IMR-90 (cell line): ENCODE measurements around the gene CELSR2. TPM values are rescaled to one million over a fixed set of nuclear protein-coding genes. Genes with fewer than 3 reads are reported as not detected.

Experiments used
- ATAC-seq: fragments of 200-7000 bp; cut with Tn5 transposase; 2 replicates; pipeline ENCODE4 v1.9.1; 2020; ENCODE audit warnings: low read depth, mild to moderate bottlenecking, moderate library complexity
- BruUV-seq: library from RNA; stranded (reverse); fragments of 400-500 nt; replicated peaks from 2 replicates; lab custom pipeline; 2021; lab: Mats Ljungman, UMichigan
- CTCF ChIA-PET: fragments of 300-600 bp; formaldehyde crosslinking; extraction: SDS; loops from one replicate; lab custom pipeline; 2021; ENCODE audit warnings: antibody characterized with exemption; lab: Yijun Ruan, JAX
- POLR2A ChIA-PET: fragments of 300-600 bp; sonication (Branson Sonifier 250); formaldehyde crosslinking; loops from one replicate; lab custom pipeline; 2022; ENCODE audit warnings: antibody characterized with exemption; ENCODE audit not compliant: unreplicated experiment; lab: Charles Lee
- DNase-seq: peaks from one replicate; pipeline ENCODE4 v3.0.0; 2013
- H2AFZ ChIP-seq: replicated peaks from 2 replicates; pipeline ENCODE3; 2013; ENCODE audit warnings: low read length, mild to moderate bottlenecking; ENCODE audit not compliant: poor library complexity
- H2AK5ac ChIP-seq: 2 replicates; pipeline ENCODE4 v1.6.1; 2013; ENCODE audit warnings: low read depth, low read length, inconsistent platforms
- H2AK9ac ChIP-seq: replicated peaks from 2 replicates; pipeline ENCODE3; 2013; ENCODE audit warnings: mild to moderate bottlenecking, low read depth, low read length, moderate library complexity; ENCODE audit not compliant: poor library complexity
- H2BK120ac ChIP-seq: 2 replicates; pipeline ENCODE4 v1.6.1; 2013; ENCODE audit warnings: low read depth, low read length, inconsistent platforms
- H2BK15ac ChIP-seq: 3 replicates; pipeline ENCODE4 v1.6.1; 2013; ENCODE audit warnings: low read depth, low read length, inconsistent platforms
- H2BK20ac ChIP-seq: 2 replicates; pipeline ENCODE4 v1.6.1; 2013; ENCODE audit warnings: low read depth, mild to moderate bottlenecking, inconsistent platforms, low read length, moderate library complexity
- H2BK5ac ChIP-seq: 2 replicates; pipeline ENCODE4 v1.6.1; 2013; ENCODE audit warnings: mild to moderate bottlenecking, low read depth, low read length, inconsistent platforms; ENCODE audit not compliant: poor library complexity, severe bottlenecking
- H3K14ac ChIP-seq: replicated peaks from 2 replicates; pipeline ENCODE4 v1.6.1; 2013; ENCODE audit warnings: low read depth, low read length, inconsistent platforms
- H3K18ac ChIP-seq: 2 replicates; pipeline ENCODE4 v1.6.1; 2013; ENCODE audit warnings: low read depth, low read length, control low read depth
- H3K23ac ChIP-seq: 2 replicates; pipeline ENCODE4 v1.6.1; 2013; ENCODE audit warnings: low read depth, low read length, inconsistent platforms
- H3K27ac ChIP-seq: 2 replicates; pipeline ENCODE4 v1.5.1; 2013; ENCODE audit warnings: mild to moderate bottlenecking, control low read depth, low read length; ENCODE audit not compliant: insufficient read depth
- H3K27me3 ChIP-seq: 2 replicates; pipeline ENCODE4 v1.6.1; 2013; ENCODE audit warnings: low read length; ENCODE audit not compliant: control insufficient read depth, insufficient read depth
- H3K36me3 ChIP-seq: 2 replicates; pipeline ENCODE4 v1.6.1; 2013; ENCODE audit warnings: low read length, mixed read lengths; ENCODE audit not compliant: control insufficient read depth, insufficient read depth
- H3K4ac ChIP-seq: 2 replicates; pipeline ENCODE4 v1.6.1; 2013; ENCODE audit warnings: low read depth, low read length, inconsistent platforms
- H3K4me1 ChIP-seq: 2 replicates; pipeline ENCODE4 v1.6.1; 2013; ENCODE audit warnings: low read length, mixed read lengths; ENCODE audit not compliant: control insufficient read depth, insufficient read depth
- H3K4me2 ChIP-seq: 2 replicates; pipeline ENCODE4 v1.6.1; 2013; ENCODE audit warnings: low read depth, mild to moderate bottlenecking, control low read depth, low read length, moderate library complexity
- H3K4me3 ChIP-seq: 2 replicates; pipeline ENCODE4 v1.5.1; 2013; ENCODE audit warnings: low read depth, mild to moderate bottlenecking, control low read depth, low read length, moderate library complexity; ENCODE audit not compliant: insufficient read depth
- H3K56ac ChIP-seq: 2 replicates; pipeline ENCODE4 v1.6.1; 2013; ENCODE audit warnings: low read length, inconsistent platforms; ENCODE audit not compliant: insufficient read depth; ENCODE audit errors: extremely low read depth
- H3K79me1 ChIP-seq, 2 experiments: 2 replicates each; pipeline ENCODE4 v1.6.1; 2013; ENCODE audit warnings: low read length in 2 of 2, inconsistent platforms in 1 of 2, low read depth in 1 of 2
- H3K9ac ChIP-seq: 2 replicates; pipeline ENCODE4 v1.6.1; 2013; ENCODE audit warnings: low read depth, low read length, control low read depth
- H3K9me1 ChIP-seq: 2 replicates; pipeline ENCODE4 v1.6.1; 2013; ENCODE audit warnings: low read length, inconsistent platforms; ENCODE audit not compliant: insufficient read depth
- H3K9me3 ChIP-seq: 2 replicates; pipeline ENCODE4 v1.6.1; 2013; ENCODE audit warnings: low read length; ENCODE audit not compliant: control insufficient read depth, insufficient read depth
- H4K20me1 ChIP-seq: 2 replicates; pipeline ENCODE4 v1.6.1; 2013; ENCODE audit warnings: low read length, inconsistent platforms; ENCODE audit not compliant: insufficient read depth
- H4K5ac ChIP-seq: 2 replicates; pipeline ENCODE4 v1.6.1; 2013; ENCODE audit warnings: mild to moderate bottlenecking, low read depth, low read length, control low read depth
- H4K8ac ChIP-seq, 2 experiments: 2 replicates each; pipeline ENCODE4 v1.6.1; 2013; ENCODE audit warnings: low read depth in 2 of 2, low read length in 2 of 2, control low read depth in 1 of 2, inconsistent platforms in 1 of 2
- H4K91ac ChIP-seq: 2 replicates; pipeline ENCODE4 v1.6.1; 2013; ENCODE audit warnings: low read depth, low read length, inconsistent platforms; ENCODE audit not compliant: insufficient read depth
- BHLHE40 ChIP-seq: fragments of 150-350 bp; IDR thresholded peaks from 2 replicates; pipeline ENCODE4 v1.6.1; 2016; ENCODE audit warnings: mild to moderate bottlenecking, low read depth, low read length
- CEBPB ChIP-seq: IDR thresholded peaks from 2 replicates; pipeline ENCODE4 v1.6.1; 2012; ENCODE audit warnings: low read depth, low read length, improper control_type of control experiment
- CHD1 ChIP-seq: IDR thresholded peaks from 2 replicates; pipeline ENCODE4 v1.6.1; 2012; ENCODE audit warnings: low read depth, low read length, improper control_type of control experiment
- ELK1 ChIP-seq: fragments of 150-350 bp; IDR thresholded peaks from 2 replicates; pipeline ENCODE4 v1.6.1; 2016; ENCODE audit warnings: low read depth, mild to moderate bottlenecking, low read length, moderate library complexity, borderline replicate concordance
- FOS ChIP-seq: fragments of 150-350 bp; IDR thresholded peaks from 2 replicates; pipeline ENCODE4 v1.6.1; 2016; ENCODE audit warnings: low read depth, low read length
- MAFK ChIP-seq: IDR thresholded peaks from 2 replicates; pipeline ENCODE4 v1.6.1; 2012; ENCODE audit warnings: low read depth, low read length, improper control_type of control experiment
- MAZ ChIP-seq: IDR thresholded peaks from 2 replicates; pipeline ENCODE4 v1.6.1; 2012; ENCODE audit warnings: low read depth, mild to moderate bottlenecking, low read length, improper control_type of control experiment, moderate library complexity, borderline replicate concordance
- POLR2A ChIP-seq: IDR thresholded peaks from 2 replicates; pipeline ENCODE4 v1.6.1; 2012; ENCODE audit warnings: mild to moderate bottlenecking, low read depth, low read length
- RAD21 ChIP-seq: IDR thresholded peaks from 2 replicates; pipeline ENCODE4 v1.6.1; 2012; ENCODE audit warnings: low read length, improper control_type of control experiment
- USF2 ChIP-seq: fragments of 150-350 bp; IDR thresholded peaks from 2 replicates; pipeline ENCODE4 v1.6.1; 2017; ENCODE audit warnings: mild to moderate bottlenecking, antibody characterized with exemption, low read length, low read depth
- WGBS, 2 experiments: methylation state at CpG; one replicate each; pipeline versions ENCODE4 v1.1.5 to v1.1.7; 2013; ENCODE audit warnings: missing lambda C conversion rate in 2 of 2; ENCODE audit not compliant: insufficient read length in 1 of 2; ENCODE audit errors: extremely low coverage in 2 of 2; 5-methylcytosine and 5-hydroxymethylcytosine counted together
- dilution Hi-C: fragments of 300-500 bp; cut with HindIII; formaldehyde crosslinking; loops from one replicate; pipeline ENCODE4 v1.14.3; 2018; ENCODE audit warnings: low sequenced_read_pairs; ENCODE audit not compliant: unreplicated experiment
- in situ Hi-C: fragments of 300-500 bp; cut with MboI; formaldehyde crosslinking; loops from 3 replicates; pipeline ENCODE4 v1.14.3; 2019; ENCODE audit warnings: low sequenced_read_pairs, inconsistent platforms, mixed read lengths
- intact Hi-C: fragments of 100-400 bp; cut with micrococcal nuclease; formaldehyde crosslinking; loops from 2 replicates; pipeline ENCODE4 v1.10.0; 2022
- polyA plus RNA-seq, 3 experiments: library from polyadenylated mRNA; depleted of rRNA; stranded (reverse); fragments of >200 nt; gene quantifications; 2 replicates each; pipeline ENCODE4 v1.2.3, GENCODE V29; 2012; ENCODE audit warnings: low replicate concordance in 1 of 3
- total RNA-seq: library from RNA; depleted of rRNA; stranded (reverse); fragments of >200 nt; gene quantifications from 2 replicates; pipeline ENCODE4 v1.2.3, GENCODE V29; 2012
- TF ChIP-seq, protein P1 (sequence below): conservative IDR thresholded peaks from 2 replicates; pipeline ENCODE4 v1.5.1; 2012; ENCODE audit warnings: mild to moderate bottlenecking, low read depth, low read length, improper control_type of control experiment

The CELSR2 gene
- total and polyA plus RNA-seq, 2 of the 4 experiments (the other 2 are of a cell fraction): 1.3 to 5.3 TPM

DNA sequence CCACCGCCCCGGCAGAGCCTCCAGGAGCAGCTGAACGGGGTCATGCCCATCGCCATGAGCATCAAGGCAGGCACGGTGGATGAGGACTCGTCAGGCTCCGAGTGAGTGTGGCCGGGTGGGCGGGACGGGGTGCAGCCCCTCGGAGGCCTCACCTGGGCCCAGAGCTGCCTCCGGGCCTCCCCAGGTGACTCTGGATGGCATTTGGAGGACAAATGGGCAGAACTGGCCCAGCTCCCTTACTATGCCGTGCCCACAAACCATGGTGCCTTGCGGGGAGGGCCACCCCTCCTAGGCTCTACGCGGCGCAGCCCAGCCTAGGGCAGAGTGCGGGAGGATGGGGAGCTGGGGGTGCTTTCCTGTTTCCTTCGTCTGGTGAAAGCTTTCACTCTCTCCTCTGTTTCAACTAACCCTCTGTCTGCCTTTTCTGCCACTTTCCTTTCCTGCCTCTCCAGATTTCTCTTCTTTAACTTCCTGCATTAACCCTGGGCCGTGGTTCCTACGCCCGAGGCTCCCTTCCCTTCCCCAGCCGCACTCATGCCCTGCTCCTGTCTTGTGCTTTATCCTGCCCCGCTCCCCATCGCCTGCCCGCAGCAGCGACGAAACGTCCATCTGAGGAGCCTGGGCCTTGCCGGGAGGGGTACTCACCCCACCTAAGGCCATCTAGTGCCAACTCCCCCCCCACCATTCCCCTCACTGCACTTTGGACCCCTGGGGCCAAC is 24.4 kb downstream of the CELSR2 start:
- POLR2A ChIA-PET: no interaction called here
- Histone ChIP-seq H3K18ac (no peak overlapping the region; the same call in 1 of the 2 replicates), H2AK9ac (peak overlapping the region; percentile 18), H4K20me1 (no peaks in the 10 kb centered on the region), H4K91ac (no peak overlapping the region; the same call in 1 of the 2 replicates), H3K9ac (no peak overlapping the region; the same call in 1 of the 2 replicates), H3K79me1 (peaks cover 0 to 17% of the 10 kb centered on the region in 2 experiments; a peak in 3 of 4 replicates), H4K5ac (no peak overlapping the region; the same call in 1 of the 2 replicates), H4K8ac (peak overlapping the region in 1 of 2 experiments; percentile 9; a peak in 1 of 4 replicates), H3K56ac (no peak overlapping the region), H2BK5ac (no peak overlapping the region), H2AFZ (no peak overlapping the region), H2BK15ac (0 out of 3 replicates have a peak overlapping the region, but pooled peaks have one; percentile 23), H3K9me3 (no peaks in the 10 kb centered on the region), H3K23ac (no peak overlapping the region), H3K4ac (peak overlapping the region; percentile 31), H3K27ac (no peak overlapping the region), H3K36me3 (peaks cover 1% of the 10 kb centered on the region; the same call in 1 of the 2 replicates), H2BK120ac (peak overlapping the region; percentile 38; the same call in 1 of the 2 replicates), H3K14ac (no peak overlapping the region), H3K4me1 (peaks cover 14% of the 10 kb centered on the region), H2AK5ac (peak overlapping the region; percentile 11; the same call in 1 of the 2 replicates), H3K9me1 (peaks cover 5% of the 10 kb centered on the region; the same call in 1 of the 2 replicates), H3K4me3 (no peak overlapping the region), H2BK20ac (no peak overlapping the region), H3K4me2 (no peak overlapping the region), H3K27me3 (no peaks in the 10 kb centered on the region)
- CTCF ChIA-PET: no interaction called here
- BruUV-seq: no TSS peak
- in situ Hi-C loops: no loop called here
- DNase-seq (no peak), ATAC-seq (no peak)
- dilution Hi-C loops: no loop called here
- no peak for TF ChIP-seq POLR2A
- TF ChIP-seq USF2: no peak
- no peak for TF ChIP-seq ELK1
- TF ChIP-seq CEBPB: no peak
- TF ChIP-seq MAZ: no peak
- no peak for TF ChIP-seq RAD21
- no peak for TF ChIP-seq BHLHE40
- TF ChIP-seq, protein P1, sequence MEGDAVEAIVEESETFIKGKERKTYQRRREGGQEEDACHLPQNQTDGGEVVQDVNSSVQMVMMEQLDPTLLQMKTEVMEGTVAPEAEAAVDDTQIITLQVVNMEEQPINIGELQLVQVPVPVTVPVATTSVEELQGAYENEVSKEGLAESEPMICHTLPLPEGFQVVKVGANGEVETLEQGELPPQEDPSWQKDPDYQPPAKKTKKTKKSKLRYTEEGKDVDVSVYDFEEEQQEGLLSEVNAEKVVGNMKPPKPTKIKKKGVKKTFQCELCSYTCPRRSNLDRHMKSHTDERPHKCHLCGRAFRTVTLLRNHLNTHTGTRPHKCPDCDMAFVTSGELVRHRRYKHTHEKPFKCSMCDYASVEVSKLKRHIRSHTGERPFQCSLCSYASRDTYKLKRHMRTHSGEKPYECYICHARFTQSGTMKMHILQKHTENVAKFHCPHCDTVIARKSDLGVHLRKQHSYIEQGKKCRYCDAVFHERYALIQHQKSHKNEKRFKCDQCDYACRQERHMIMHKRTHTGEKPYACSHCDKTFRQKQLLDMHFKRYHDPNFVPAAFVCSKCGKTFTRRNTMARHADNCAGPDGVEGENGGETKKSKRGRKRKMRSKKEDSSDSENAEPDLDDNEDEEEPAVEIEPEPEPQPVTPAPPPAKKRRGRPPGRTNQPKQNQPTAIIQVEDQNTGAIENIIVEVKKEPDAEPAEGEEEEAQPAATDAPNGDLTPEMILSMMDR: no peak
- TF ChIP-seq FOS: no peak
- TF ChIP-seq MAFK: no peak
- no peak for TF ChIP-seq CHD1
- intact Hi-C loops: no loop called here
- 92% methylated on average over 13 of the region's 30 CpGs; no CpG with 5 or more reads in 1 of the 2 experiments for WGBS, 2 experiments
